ENCODE results near the gene TWSG1. TPM values are rescaled to one million over a fixed set of nuclear protein-coding genes. Genes with fewer than 3 reads are reported as not detected.

Gene TWSG1
- 10 to 100 TPM in 6 of 9 donors, 1 to 10 TPM in 3; 9.0 to 18.0 (median 13.6) TPM for total RNA-seq
- 1 to 10 TPM; 6.9 to 8.4 TPM for polyA plus RNA-seq
- long read RNA-seq, donor 1, transcript TWSG1-201 (5 exons, 3,756 nt): major isoform, 27 of 31 reads
- long read RNA-seq, donor 1, partial matches to known transcripts: 2 of 31 reads
- long read RNA-seq, donor 1, other reads (novel, unspliced or antisense): 2 of 31 reads
- long read RNA-seq, donor 2, transcript TWSG1-201 (5 exons, 3,756 nt): major isoform, 32 of 35 reads
- long read RNA-seq, donor 2, partial matches to known transcripts: 2 of 35 reads
- long read RNA-seq, donor 2, other reads (novel, unspliced or antisense): 1 of 35 reads
- long read RNA-seq, donor 3, transcript TWSG1-201 (5 exons, 3,756 nt): major isoform, 30 of 34 reads
- long read RNA-seq, donor 3, partial matches to known transcripts: 1 of 34 reads
- long read RNA-seq, donor 3, other reads (novel, unspliced or antisense): 3 of 34 reads

GRCh38 chr18:9334329-9334972 lies at the start of gene TWSG1:
TWSG1 (plus strand) TSS chr18:9334773; CDS start chr18:9337230, 2,457 bp downstream.
- H3K4me1 ChIP-seq: peaks cover 0 to 31% (median 10%) of the 10 kb centered on the region in 12 donors
- H3K9me3 ChIP-seq: peaks cover 0 to under 1% (median 0%) of the 10 kb centered on the region in 12 donors
- intact Hi-C loops (cut with DNase I): loop anchor here (1.0 to 10.0 kb wide), 11 partner anchors 117 to 440 kb away; partner anchors contain the start of genes RALBP1 (in 5 of the 10) and ANKRD12 (in 1 of the 10)
- peak within 1 kb of the TSS; percentile 66 to 93 (median 82) for H3K4me3 ChIP-seq
- no peaks in the 10 kb centered on the region for H3K27me3 ChIP-seq
- H3K36me3 ChIP-seq: peaks cover 0 to 23% (median 14%) of the 10 kb centered on the region in 9 donors
- TF ChIP-seq POLR2A (IDR thresholded peaks at IDR 0.05) (peak in 1 of 2 donors; percentile 61), CTCF (IDR thresholded peaks at IDR 0.05) (peak; percentile 20 to 65 (median 52))
- H3K27ac ChIP-seq: peak within 1 kb of the TSS in 11 of 12 donors; percentile 64 to 89 (median 69)
- peak; percentile 89 to 97 (median 96) for ATAC-seq
- WGBS, 4 donors: 1 to 2% (median 1%) methylated on average over 11 to 67 of the region's 67 CpGs
- DNase-seq: peak; percentile 92 to 97 (median 95)

GRCh38 chr18:9285604-9286003 lies 49.0 kb upstream of the TWSG1 start:
- intact Hi-C loops (cut with DNase I): no loop called here
- Histone ChIP-seq H3K27ac (no peak overlapping the region), H3K4me3 (no peak overlapping the region), H3K4me1 (no peaks in the 10 kb centered on the region), H3K9me3 (peaks cover 0 to 4% (median 0%) of the 10 kb centered on the region in 12 donors), H3K36me3 (peaks cover 0 to 37% (median 28%) of the 10 kb centered on the region in 9 donors), H3K27me3 (no peaks in the 10 kb centered on the region)
- TF ChIP-seq CTCF (IDR thresholded peaks at IDR 0.05) (no peak), POLR2A (IDR thresholded peaks at IDR 0.05) (no peak)
- ATAC-seq (no peak), DNase-seq (no peak)
- WGBS, 4 donors: 93 to 96% (median 94%) methylated on average over 2 of the region's 2 CpGs

GRCh38 chr18:9287036-9287435 lies 47.5 kb upstream of the TWSG1 start:
- H3K36me3 ChIP-seq: peaks cover 0 to 23% (median 16%) of the 10 kb centered on the region in 9 donors
- no peaks in the 10 kb centered on the region for H3K27me3 ChIP-seq
- no peak overlapping the region for H3K4me3 ChIP-seq
- WGBS, 4 donors: 74 to 79% (median 77%) methylated on average over 7 of the region's 7 CpGs
- TF ChIP-seq CTCF (IDR thresholded peaks at IDR 0.05): no peak
- TF ChIP-seq POLR2A (IDR thresholded peaks at IDR 0.05): no peak
- ATAC-seq: no peak
- no peak for DNase-seq
- H3K4me1 ChIP-seq: no peaks in the 10 kb centered on the region
- intact Hi-C loops (cut with DNase I): no loop called here
- no peak overlapping the region for H3K27ac ChIP-seq
- peaks cover 0 to 11% (median 0%) of the 10 kb centered on the region in 12 donors for H3K9me3 ChIP-seq

- DNase-seq (no peak), ATAC-seq (no peak)
- Histone ChIP-seq H3K4me1 (no peaks in the 10 kb centered on the region), H3K27ac (no peak overlapping the region), H3K36me3 (no peaks in the 10 kb centered on the region), H3K27me3 (no peaks in the 10 kb centered on the region), H3K9me3 (peaks cover 0 to 29% (median 12%) of the 10 kb centered on the region in 12 donors), H3K4me3 (no peak overlapping the region)
- TF ChIP-seq CTCF (IDR thresholded peaks at IDR 0.05) (no peak), POLR2A (IDR thresholded peaks at IDR 0.05) (no peak)
- intact Hi-C loops (cut with DNase I): no loop called here
These were observed 44.9 kb upstream of the TWSG1 start for GRCh38 chr18:9289698-9290097.

Measured in heart left ventricle (tissue), 16 donors.